HG03469 (cell line): Measurements from ENCODE around the gene RPTOR.

Experiments used
- ATAC-seq: cut with Tn5 transposase; IDR thresholded peaks from one replicate; pipeline ENCODE4 v1.9.1; 2021; ENCODE audit warnings: mild to moderate bottlenecking, moderate library complexity, moderate number of reproducible peaks; ENCODE audit not compliant: unreplicated experiment

Gene RPTOR

GRCh38 chr17:80951121-80952090, 406.8 kb downstream of the RPTOR start:
- no peak for ATAC-seq

GRCh38 chr17:80952291-80952690, 407.7 kb downstream of the RPTOR start:
- ATAC-seq = no peak

GRCh38 chr17:80953471-80954315, 409.1 kb downstream of the RPTOR start:
- no peak for ATAC-seq

GRCh38 chr17:80955078-80955477, 410.4 kb downstream of the RPTOR start:
- ATAC-seq = no peak

GRCh38 chr17:80955671-80956280, 411.1 kb downstream of the RPTOR start:
- no peak for ATAC-seq

GRCh38 chr17:80956321-80957190, 411.9 kb downstream of the RPTOR start:
- ATAC-seq = no peak

- ATAC-seq = no peak
Observed at GRCh38 chr17:80957461-80957941, 412.9 kb downstream of the RPTOR start.

GRCh38 chr17:80959330-80960036, 414.8 kb downstream of the RPTOR start:
- no peak for ATAC-seq

GRCh38 chr17:80960037-80960796, 415.6 kb downstream of the RPTOR start:
- no peak for ATAC-seq

- ATAC-seq = no peak
Observed at GRCh38 chr17:80960797-80961452, 416.3 kb downstream of the RPTOR start.

GRCh38 chr17:80961541-80962330, 417.1 kb downstream of the RPTOR start:
- no peak for ATAC-seq

- ATAC-seq = no peak
Observed at GRCh38 chr17:80962356-80963329, 418.0 kb downstream of the RPTOR start.

- no peak for ATAC-seq
Observed at GRCh38 chr17:80963812-80964543, 419.3 kb downstream of the RPTOR start.

- no peak for ATAC-seq
Observed at GRCh38 chr17:80964544-80964856, 419.9 kb downstream of the RPTOR start.

- no peak for ATAC-seq
Observed at GRCh38 chr17:80964859-80965580, 420.4 kb downstream of the RPTOR start.
